ENCODE data around the gene MALT1.

Gene MALT1

GRCh38 chr18:58792086-58792485 is 120.8 kb downstream of the MALT1 start:
- no peak for DNase-seq (ENCODE audit: low read depth, low spot score)
- H3K27ac ChIP-seq, result no peak overlapping the region

GRCh38 chr18:58793361-58793760 is 122.1 kb downstream of the MALT1 start:
- H3K27ac ChIP-seq, result peak overlapping the region; percentile 64
- peak; percentile 91 for DNase-seq (ENCODE audit: low read depth, low spot score)

- no peak overlapping the region for H3K27ac ChIP-seq
- no peak for DNase-seq (ENCODE audit: low read depth, low spot score)
These were observed 125.0 kb downstream of the MALT1 start for GRCh38 chr18:58796220-58796619.

GRCh38 chr18:58800582-58800981 is 129.3 kb downstream of the MALT1 start:
- peak; percentile 77 for DNase-seq (ENCODE audit: low read depth, low spot score)
- H3K27ac ChIP-seq, result peak overlapping the region; percentile 56

- DNase-seq (ENCODE audit: low read depth, low spot score), result no peak
- no peak overlapping the region for H3K27ac ChIP-seq
These were observed 131.7 kb downstream of the MALT1 start for GRCh38 chr18:58802959-58803358.

- DNase-seq (ENCODE audit: low read depth, low spot score), result no peak
- H3K27ac ChIP-seq, result no peak overlapping the region
These were observed 132.7 kb downstream of the MALT1 start for GRCh38 chr18:58803978-58804377.
